Uterus (tissue), 2 donors: ENCODE data around the gene HLTF.
"Not testable (repeated sequence)": the region's sequence is repeated elsewhere in the genome, so short reads cannot be mapped to it uniquely, and the experiment has no call there.

ENCODE experiments used
- POLR2A ChIP-seq, 2 donors: fragments of 450-650 bp; IDR thresholded peaks; one replicate each; pipeline ENCODE4 v1.6.1; 2016; ENCODE audit warnings: antibody characterized with exemption in 2 of 2, mild to moderate bottlenecking in 1 of 2, moderate library complexity in 1 of 2
- TF ChIP-seq, protein P1 (sequence below), 4 experiments: fragments of 200-600 bp in 2 of 4; fragments of 450-650 bp in 2 of 4; sonication (generic) in 2 of 4; IDR thresholded peaks; one replicate each; pipeline ENCODE4 v1.5.1; 2016 to 2019; ENCODE audit warnings: antibody characterized with exemption in 4 of 4, mild to moderate bottlenecking in 2 of 4, moderate library complexity in 1 of 4

DNA sequence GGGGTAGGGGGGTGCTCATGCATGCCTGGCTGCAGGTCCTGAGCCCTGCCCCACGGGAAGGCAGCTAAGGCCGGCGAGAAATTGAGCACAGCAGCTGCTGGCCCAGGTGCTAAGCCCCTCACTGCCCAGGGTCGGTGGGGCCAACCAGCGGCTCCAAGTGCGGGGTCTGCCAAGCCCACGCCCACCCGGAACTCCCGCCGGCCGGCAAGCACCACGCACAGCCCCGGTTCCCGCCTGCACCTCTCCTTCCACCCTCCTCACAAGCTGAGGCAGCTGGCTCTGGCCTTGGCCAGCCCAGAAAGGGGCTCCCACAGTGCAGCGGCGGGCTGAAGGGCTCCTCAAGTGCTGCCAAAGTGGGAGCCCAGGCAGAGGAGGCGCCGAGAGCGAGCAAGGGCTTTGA, 11.7 kb upstream of the HLTF start:
- TF ChIP-seq, protein P1, sequence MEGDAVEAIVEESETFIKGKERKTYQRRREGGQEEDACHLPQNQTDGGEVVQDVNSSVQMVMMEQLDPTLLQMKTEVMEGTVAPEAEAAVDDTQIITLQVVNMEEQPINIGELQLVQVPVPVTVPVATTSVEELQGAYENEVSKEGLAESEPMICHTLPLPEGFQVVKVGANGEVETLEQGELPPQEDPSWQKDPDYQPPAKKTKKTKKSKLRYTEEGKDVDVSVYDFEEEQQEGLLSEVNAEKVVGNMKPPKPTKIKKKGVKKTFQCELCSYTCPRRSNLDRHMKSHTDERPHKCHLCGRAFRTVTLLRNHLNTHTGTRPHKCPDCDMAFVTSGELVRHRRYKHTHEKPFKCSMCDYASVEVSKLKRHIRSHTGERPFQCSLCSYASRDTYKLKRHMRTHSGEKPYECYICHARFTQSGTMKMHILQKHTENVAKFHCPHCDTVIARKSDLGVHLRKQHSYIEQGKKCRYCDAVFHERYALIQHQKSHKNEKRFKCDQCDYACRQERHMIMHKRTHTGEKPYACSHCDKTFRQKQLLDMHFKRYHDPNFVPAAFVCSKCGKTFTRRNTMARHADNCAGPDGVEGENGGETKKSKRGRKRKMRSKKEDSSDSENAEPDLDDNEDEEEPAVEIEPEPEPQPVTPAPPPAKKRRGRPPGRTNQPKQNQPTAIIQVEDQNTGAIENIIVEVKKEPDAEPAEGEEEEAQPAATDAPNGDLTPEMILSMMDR (IDR thresholded peaks at IDR 0.05), result not testable (repeated sequence)
- not testable (repeated sequence) for TF ChIP-seq POLR2A (IDR thresholded peaks at IDR 0.05)
